WTC11 (cell line): ENCODE measurements around the gene ZNF521. TPM values are rescaled to one million over a fixed set of nuclear protein-coding genes. Genes with fewer than 3 reads are reported as not detected.

ENCODE experiments used
- ATAC-seq: fragments of 200-7000 bp; cut with Tn5 transposase; 2 replicates; pipeline ENCODE4 v1.10.0; 2021; ENCODE audit warnings: mild to moderate bottlenecking, moderate library complexity
- CTCF ChIA-PET: fragments of 300-600 bp; sonication (Branson Sonifier 250); formaldehyde crosslinking; loops from one replicate; lab custom pipeline; 2021; ENCODE audit warnings: antibody characterized with exemption; lab: Charles Lee
- POLR2A ChIA-PET: fragments of 350-600 bp; sonication (Branson Sonifier 250); formaldehyde crosslinking; loops from one replicate; lab custom pipeline; 2021; ENCODE audit warnings: antibody characterized with exemption; lab: Charles Lee
- DNase-seq: peaks from one replicate; pipeline ENCODE4 v3.0.0; 2021; ENCODE audit warnings: low spot score
- H3K27ac Mint-ChIP-seq: 2 replicates; pipeline ENCODE4 v1.8.0; 2021; ENCODE audit warnings: mixed read lengths
- H3K27me3 Mint-ChIP-seq: 2 replicates; pipeline ENCODE4 v1.8.0; 2021; ENCODE audit warnings: low read depth, mild to moderate bottlenecking, moderate library complexity, mixed read lengths
- H3K36me3 Mint-ChIP-seq: 2 replicates; pipeline ENCODE4 v1.8.0; 2021; ENCODE audit warnings: mixed read lengths
- H3K4me1 Mint-ChIP-seq: 2 replicates; pipeline ENCODE4 v1.8.0; 2022; ENCODE audit warnings: mixed read lengths
- H3K4me3 Mint-ChIP-seq: 2 replicates; pipeline ENCODE4 v1.8.0; 2021; ENCODE audit warnings: mild to moderate bottlenecking, moderate library complexity, mixed read lengths
- H3K9me3 Mint-ChIP-seq: 2 replicates; pipeline ENCODE4 v1.8.0; 2021; ENCODE audit warnings: mixed read lengths
- ATF1 ChIP-seq: sonication (generic); formaldehyde crosslinking; IDR thresholded peaks from 2 replicates; pipeline ENCODE4 v1.8.1; 2023; ENCODE audit warnings: mild to moderate bottlenecking, moderate library complexity, missing genetic modification reagents
- CBFB ChIP-seq: sonication (generic); formaldehyde crosslinking; IDR thresholded peaks from 2 replicates; pipeline ENCODE4 v1.8.1; 2022; ENCODE audit warnings: mild to moderate bottlenecking, low read depth, missing genetic modification reagents
- CREB1 ChIP-seq: sonication (generic); formaldehyde crosslinking; IDR thresholded peaks from 2 replicates; pipeline ENCODE4 v1.8.0; 2023; ENCODE audit warnings: mild to moderate bottlenecking, missing genetic modification reagents
- CREM ChIP-seq: sonication (generic); formaldehyde crosslinking; IDR thresholded peaks from 2 replicates; pipeline ENCODE4 v1.8.1; 2022; ENCODE audit warnings: mild to moderate bottlenecking, missing genetic modification reagents, moderate library complexity
- ELF4 ChIP-seq: sonication (generic); formaldehyde crosslinking; IDR thresholded peaks from 2 replicates; pipeline ENCODE4 v1.8.1; 2022; ENCODE audit warnings: low read depth, mild to moderate bottlenecking, moderate library complexity, missing genetic modification reagents
- GTF2I ChIP-seq: fragments of 250-450 bp; sonication (Bioruptor Pico); conservative IDR thresholded peaks from 2 replicates; pipeline ENCODE4 v1.4.0; 2021; ENCODE audit warnings: mild to moderate bottlenecking
- NFATC4 ChIP-seq: fragments of 250-450 bp; sonication (Bioruptor Pico); IDR thresholded peaks from 2 replicates; pipeline ENCODE4 v1.9.0; 2021; ENCODE audit warnings: mild to moderate bottlenecking
- NFE2L1 ChIP-seq: sonication (generic); formaldehyde crosslinking; IDR thresholded peaks from 2 replicates; pipeline ENCODE4 v1.8.1; 2023; ENCODE audit warnings: missing genetic modification reagents
- NFYB ChIP-seq: sonication (generic); formaldehyde crosslinking; conservative IDR thresholded peaks from 2 replicates; pipeline ENCODE4 v1.8.0; 2022; ENCODE audit warnings: low read depth, missing genetic modification reagents
- NR1H2 ChIP-seq: sonication (generic); formaldehyde crosslinking; IDR thresholded peaks from 2 replicates; pipeline ENCODE4 v1.9.0; 2021; ENCODE audit warnings: mild to moderate bottlenecking, moderate library complexity, missing genetic modification reagents
- NR3C1 ChIP-seq: sonication (generic); formaldehyde crosslinking; conservative IDR thresholded peaks from 2 replicates; pipeline ENCODE4 v1.8.1; 2023; ENCODE audit warnings: low read depth, mild to moderate bottlenecking, missing genetic modification reagents
- RELA ChIP-seq: sonication (generic); formaldehyde crosslinking; IDR thresholded peaks from 2 replicates; pipeline ENCODE4 v1.8.1; 2022; ENCODE audit warnings: missing genetic modification reagents, mild to moderate bottlenecking, borderline replicate concordance
- RORB ChIP-seq: fragments of 250-450 bp; sonication (Bioruptor Pico); IDR thresholded peaks from 2 replicates; pipeline ENCODE4 v1.9.0; 2021; ENCODE audit warnings: mild to moderate bottlenecking
- SMAD4 ChIP-seq: sonication (generic); formaldehyde crosslinking; IDR thresholded peaks from 2 replicates; pipeline ENCODE4 v1.8.0; 2022; ENCODE audit warnings: mild to moderate bottlenecking, missing genetic modification reagents
- TCF7 ChIP-seq: sonication (generic); formaldehyde crosslinking; IDR thresholded peaks from 2 replicates; pipeline ENCODE4 v1.8.0; 2022; ENCODE audit warnings: mild to moderate bottlenecking, low read depth, missing genetic modification reagents, moderate library complexity
- TEAD4 ChIP-seq: sonication (generic); formaldehyde crosslinking; IDR thresholded peaks from 2 replicates; pipeline ENCODE4 v1.8.0; 2022; ENCODE audit warnings: mild to moderate bottlenecking, missing genetic modification reagents
- total RNA-seq: library from RNA; stranded (reverse); gene quantifications from 3 replicates; pipeline ENCODE4 v1.2.3, GENCODE V29; 2021
- TF ChIP-seq, protein P1 (sequence below): fragments of 250-450 bp; sonication (Bioruptor Pico); conservative IDR thresholded peaks from 2 replicates; pipeline ENCODE4 v1.9.0; 2021; ENCODE audit warnings: mild to moderate bottlenecking
- TF ChIP-seq, protein P2 (sequence below): sonication (generic); formaldehyde crosslinking; IDR thresholded peaks from 2 replicates; pipeline ENCODE4 v1.8.1; 2022; ENCODE audit warnings: mild to moderate bottlenecking, moderate library complexity, missing genetic modification reagents
- TF ChIP-seq, protein P3 (sequence below): sonication (generic); formaldehyde crosslinking; conservative IDR thresholded peaks from 2 replicates; pipeline ENCODE4 v1.8.1; 2022; ENCODE audit warnings: mild to moderate bottlenecking, missing genetic modification reagents
- TF ChIP-seq, protein P4 (sequence below): sonication (generic); formaldehyde crosslinking; IDR thresholded peaks from 2 replicates; pipeline ENCODE4 v1.8.1; 2023; ENCODE audit warnings: mild to moderate bottlenecking, missing genetic modification reagents
- TF ChIP-seq, protein P5 (sequence below): sonication (generic); formaldehyde crosslinking; conservative IDR thresholded peaks from 2 replicates; pipeline ENCODE4 v1.8.1; 2023; ENCODE audit warnings: mild to moderate bottlenecking, low read depth, missing genetic modification reagents, moderate library complexity
- TF ChIP-seq, protein P6 (sequence below): sonication (generic); formaldehyde crosslinking; IDR thresholded peaks from 2 replicates; pipeline ENCODE4 v1.8.0; 2022; ENCODE audit warnings: mild to moderate bottlenecking, missing genetic modification reagents

The ZNF521 gene
- total RNA-seq, 1 experiment from 2014 or later = 15.3 TPM

DNA sequence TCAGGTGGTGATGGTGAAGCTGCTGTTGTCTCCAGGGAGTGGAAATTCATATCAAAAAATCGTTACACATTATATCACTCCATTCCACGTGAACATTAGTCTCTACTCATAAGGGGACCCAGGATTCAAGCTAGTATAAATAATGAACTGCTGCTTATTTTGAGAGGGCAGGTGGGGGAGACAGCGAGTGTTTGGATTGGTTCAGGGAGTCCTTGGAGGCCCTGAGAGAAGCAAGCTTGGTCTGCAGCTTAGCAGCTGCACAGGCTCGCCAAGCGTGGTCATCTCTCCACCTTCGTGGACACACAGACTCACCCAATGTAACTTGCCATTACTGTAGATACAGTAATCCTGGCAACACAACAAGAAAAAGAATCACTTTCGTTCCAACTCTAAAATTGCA is 177.6 kb downstream of the ZNF521 start:
- ATAC-seq = no peak
- H3K27ac Mint-ChIP-seq = no peak overlapping the region
- ChIA-PET CTCF (no interaction called here), POLR2A (no interaction called here)
- no peak for DNase-seq
- H3K36me3 Mint-ChIP-seq = no peaks in the 10 kb centered on the region
- H3K9me3 Mint-ChIP-seq = no peaks in the 10 kb centered on the region
- no peaks in the 10 kb centered on the region for H3K27me3 Mint-ChIP-seq
- peaks cover 27% of the 10 kb centered on the region for H3K4me1 Mint-ChIP-seq
- H3K4me3 Mint-ChIP-seq = no peak overlapping the region
- TF ChIP-seq TEAD4 (CRISPR knock-in tag) = no peak
- TF ChIP-seq, protein P1, sequence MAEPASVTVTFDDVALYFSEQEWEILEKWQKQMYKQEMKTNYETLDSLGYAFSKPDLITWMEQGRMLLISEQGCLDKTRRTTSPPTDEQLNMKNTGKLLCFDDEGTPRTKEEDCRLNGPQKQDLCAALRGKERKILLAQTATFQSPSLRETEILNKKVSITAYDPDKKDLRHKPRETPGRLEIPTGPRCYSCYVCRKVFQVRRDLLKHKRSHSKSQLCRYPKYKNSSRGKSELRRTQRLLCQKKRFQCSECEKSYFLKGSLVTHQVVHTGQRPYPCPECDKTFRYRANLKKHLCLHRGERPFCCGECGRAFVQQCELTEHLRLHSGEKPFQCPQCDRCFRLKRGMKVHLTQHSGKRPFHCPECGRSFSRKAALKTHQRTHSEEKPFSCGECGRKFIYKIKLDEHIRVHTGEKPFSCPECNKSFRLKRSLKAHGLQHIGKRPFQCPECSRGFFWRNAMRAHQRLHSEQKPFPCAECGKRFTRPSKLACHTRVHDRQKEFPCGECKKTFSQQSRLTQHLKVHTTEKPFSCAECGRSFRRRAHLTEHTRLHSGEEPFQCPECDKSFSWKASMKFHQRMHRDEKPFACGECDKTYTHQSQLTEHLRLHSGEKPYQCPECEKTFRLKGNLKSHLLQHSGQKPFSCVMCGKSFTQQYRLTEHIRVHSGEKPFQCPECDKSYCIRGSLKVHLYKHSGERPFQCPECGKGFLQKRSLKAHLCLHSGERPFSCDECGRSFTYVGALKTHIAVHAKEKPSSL (CRISPR knock-in tag) = no peak
- TF ChIP-seq NR1H2 (CRISPR knock-in tag) = no peak
- TF ChIP-seq CREB1 (CRISPR knock-in tag) = no peak
- no peak for TF ChIP-seq RORB (CRISPR knock-in tag)
- TF ChIP-seq NFYB (CRISPR knock-in tag) = no peak
- no peak for TF ChIP-seq NR3C1 (CRISPR knock-in tag)
- TF ChIP-seq, protein P2, sequence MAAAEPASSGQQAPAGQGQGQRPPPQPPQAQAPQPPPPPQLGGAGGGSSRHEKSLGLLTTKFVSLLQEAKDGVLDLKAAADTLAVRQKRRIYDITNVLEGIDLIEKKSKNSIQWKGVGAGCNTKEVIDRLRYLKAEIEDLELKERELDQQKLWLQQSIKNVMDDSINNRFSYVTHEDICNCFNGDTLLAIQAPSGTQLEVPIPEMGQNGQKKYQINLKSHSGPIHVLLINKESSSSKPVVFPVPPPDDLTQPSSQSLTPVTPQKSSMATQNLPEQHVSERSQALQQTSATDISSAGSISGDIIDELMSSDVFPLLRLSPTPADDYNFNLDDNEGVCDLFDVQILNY (CRISPR knock-in tag) = no peak
- no peak for TF ChIP-seq SMAD4 (CRISPR knock-in tag)
- TF ChIP-seq GTF2I (CRISPR knock-in tag) = no peak
- TF ChIP-seq CREM (CRISPR knock-in tag) = no peak
- TF ChIP-seq, protein P3, sequence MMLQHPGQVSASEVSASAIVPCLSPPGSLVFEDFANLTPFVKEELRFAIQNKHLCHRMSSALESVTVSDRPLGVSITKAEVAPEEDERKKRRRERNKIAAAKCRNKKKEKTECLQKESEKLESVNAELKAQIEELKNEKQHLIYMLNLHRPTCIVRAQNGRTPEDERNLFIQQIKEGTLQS (CRISPR knock-in tag) = no peak
- TF ChIP-seq NFE2L1 (CRISPR knock-in tag) = no peak
- TF ChIP-seq CBFB = no peak
- no peak for TF ChIP-seq TCF7
- TF ChIP-seq, protein P4, sequence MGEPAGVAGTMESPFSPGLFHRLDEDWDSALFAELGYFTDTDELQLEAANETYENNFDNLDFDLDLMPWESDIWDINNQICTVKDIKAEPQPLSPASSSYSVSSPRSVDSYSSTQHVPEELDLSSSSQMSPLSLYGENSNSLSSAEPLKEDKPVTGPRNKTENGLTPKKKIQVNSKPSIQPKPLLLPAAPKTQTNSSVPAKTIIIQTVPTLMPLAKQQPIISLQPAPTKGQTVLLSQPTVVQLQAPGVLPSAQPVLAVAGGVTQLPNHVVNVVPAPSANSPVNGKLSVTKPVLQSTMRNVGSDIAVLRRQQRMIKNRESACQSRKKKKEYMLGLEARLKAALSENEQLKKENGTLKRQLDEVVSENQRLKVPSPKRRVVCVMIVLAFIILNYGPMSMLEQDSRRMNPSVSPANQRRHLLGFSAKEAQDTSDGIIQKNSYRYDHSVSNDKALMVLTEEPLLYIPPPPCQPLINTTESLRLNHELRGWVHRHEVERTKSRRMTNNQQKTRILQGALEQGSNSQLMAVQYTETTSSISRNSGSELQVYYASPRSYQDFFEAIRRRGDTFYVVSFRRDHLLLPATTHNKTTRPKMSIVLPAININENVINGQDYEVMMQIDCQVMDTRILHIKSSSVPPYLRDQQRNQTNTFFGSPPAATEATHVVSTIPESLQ (CRISPR knock-in tag) = no peak
- TF ChIP-seq, protein P5, sequence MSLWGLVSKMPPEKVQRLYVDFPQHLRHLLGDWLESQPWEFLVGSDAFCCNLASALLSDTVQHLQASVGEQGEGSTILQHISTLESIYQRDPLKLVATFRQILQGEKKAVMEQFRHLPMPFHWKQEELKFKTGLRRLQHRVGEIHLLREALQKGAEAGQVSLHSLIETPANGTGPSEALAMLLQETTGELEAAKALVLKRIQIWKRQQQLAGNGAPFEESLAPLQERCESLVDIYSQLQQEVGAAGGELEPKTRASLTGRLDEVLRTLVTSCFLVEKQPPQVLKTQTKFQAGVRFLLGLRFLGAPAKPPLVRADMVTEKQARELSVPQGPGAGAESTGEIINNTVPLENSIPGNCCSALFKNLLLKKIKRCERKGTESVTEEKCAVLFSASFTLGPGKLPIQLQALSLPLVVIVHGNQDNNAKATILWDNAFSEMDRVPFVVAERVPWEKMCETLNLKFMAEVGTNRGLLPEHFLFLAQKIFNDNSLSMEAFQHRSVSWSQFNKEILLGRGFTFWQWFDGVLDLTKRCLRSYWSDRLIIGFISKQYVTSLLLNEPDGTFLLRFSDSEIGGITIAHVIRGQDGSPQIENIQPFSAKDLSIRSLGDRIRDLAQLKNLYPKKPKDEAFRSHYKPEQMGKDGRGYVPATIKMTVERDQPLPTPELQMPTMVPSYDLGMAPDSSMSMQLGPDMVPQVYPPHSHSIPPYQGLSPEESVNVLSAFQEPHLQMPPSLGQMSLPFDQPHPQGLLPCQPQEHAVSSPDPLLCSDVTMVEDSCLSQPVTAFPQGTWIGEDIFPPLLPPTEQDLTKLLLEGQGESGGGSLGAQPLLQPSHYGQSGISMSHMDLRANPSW (CRISPR knock-in tag) = no peak

DNA sequence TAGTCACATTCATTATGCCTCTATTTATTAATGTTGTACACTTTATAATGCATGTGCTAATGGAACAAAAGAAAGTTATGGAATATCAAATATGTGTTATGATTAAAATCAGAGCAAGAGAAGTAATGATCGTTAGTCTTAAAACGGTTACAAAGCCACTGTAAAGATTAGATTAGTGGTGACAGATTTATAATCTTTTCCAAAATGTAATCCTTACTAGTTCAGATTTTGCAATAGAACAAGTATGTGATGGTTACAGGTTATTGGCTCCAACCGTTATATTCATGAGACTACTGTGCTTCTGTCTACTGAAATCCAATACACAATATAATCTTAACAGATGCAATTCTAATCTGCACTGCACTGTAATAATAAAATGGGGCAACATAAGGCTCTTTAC is 180.6 kb downstream of the ZNF521 start:
- Mint-ChIP-seq H3K27me3 (no peaks in the 10 kb centered on the region), H3K36me3 (no peaks in the 10 kb centered on the region), H3K4me1 (peaks cover 30% of the 10 kb centered on the region), H3K27ac (no peak overlapping the region), H3K4me3 (no peak overlapping the region), H3K9me3 (no peaks in the 10 kb centered on the region)
- ATAC-seq (no peak), DNase-seq (no peak)
- POLR2A ChIA-PET = no interaction called here
- TF ChIP-seq TCF7 (no peak), ATF1 (CRISPR knock-in tag) (no peak), ELF4 (CRISPR knock-in tag) (no peak), NFYB (CRISPR knock-in tag) (no peak), RELA (CRISPR knock-in tag) (no peak), CBFB (no peak), NFATC4 (CRISPR knock-in tag) (no peak)
- TF ChIP-seq, protein P6, sequence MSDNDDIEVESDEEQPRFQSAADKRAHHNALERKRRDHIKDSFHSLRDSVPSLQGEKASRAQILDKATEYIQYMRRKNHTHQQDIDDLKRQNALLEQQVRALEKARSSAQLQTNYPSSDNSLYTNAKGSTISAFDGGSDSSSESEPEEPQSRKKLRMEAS (CRISPR knock-in tag) = no peak
- TF ChIP-seq, protein P3 (CRISPR knock-in tag) = no peak
- CTCF ChIA-PET = no interaction called here
